ENCODE data around the gene SYNDIG1.

Gene SYNDIG1

GRCh38 chr20:24699321-24700165 lies 230.1 kb downstream of the SYNDIG1 start:
- Histone ChIP-seq H3K9ac (ENCODE audit: low read length) (no peak overlapping the region), H3K23ac (ENCODE audit: low read length in 2 of 2) (no peak overlapping the region), H2AK5ac (ENCODE audit: low read length, severe bottlenecking) (no peak overlapping the region), H4K8ac (ENCODE audit: low read length) (no peak overlapping the region), H3K4ac (ENCODE audit: low read depth in 1 of 2, low read length in 2 of 2) (no peak overlapping the region), H3K4me1 (ENCODE audit: control insufficient read depth, insufficient read depth, low read depth, low read length) (no peaks in the 10 kb centered on the region), H3K79me1 (replicated peaks; ENCODE audit: low read length, poor library complexity, severe bottlenecking) (no peaks in the 10 kb centered on the region), H2BK15ac (ENCODE audit: low read depth, poor library complexity, severe bottlenecking) (no peak overlapping the region), H2BK120ac (ENCODE audit: low read depth, low read length) (no peak overlapping the region), H3K18ac (ENCODE audit: low read depth in 1 of 2, low read length in 2 of 2) (no peak overlapping the region), H3K27me3 (ENCODE audit: control insufficient read depth in 1 of 2, insufficient read depth in 1 of 2, low read length in 2 of 2) (peaks cover 35 to 63% of the 10 kb centered on the region in 2 experiments), H3K14ac (ENCODE audit: low read length in 2 of 2) (no peak overlapping the region), H3K9me3 (ENCODE audit: control insufficient read depth, low read length) (no peaks in the 10 kb centered on the region), H3K36me3 (ENCODE audit: control insufficient read depth in 1 of 2, insufficient read depth in 2 of 2, low read depth in 1 of 2, low read length in 2 of 2) (no peaks in the 10 kb centered on the region), H3K4me2 (ENCODE audit: low read length, poor library complexity, severe bottlenecking) (no peak overlapping the region), H3K4me3 (ENCODE audit: insufficient read depth in 1 of 2, low read depth in 1 of 2, low read length in 2 of 2) (no peak overlapping the region), H2BK5ac (ENCODE audit: low read depth, low read length, poor library complexity, severe bottlenecking) (no peak overlapping the region), H3K27ac (ENCODE audit: low read length, poor library complexity, severe bottlenecking) (no peak overlapping the region), H4K91ac (ENCODE audit: low read length) (no peak overlapping the region), H2BK12ac (ENCODE audit: low read length in 2 of 2) (no peak overlapping the region), H2AFZ (ENCODE audit: low read depth, low read length) (no peak overlapping the region)
- WGBS = 87% methylated on average over 6 of the region's 8 CpGs
- DNase-seq = no peak

GRCh38 chr20:24700166-24700860 lies 230.9 kb downstream of the SYNDIG1 start:
- no peak overlapping the region for H2AFZ ChIP-seq (ENCODE audit: low read depth, low read length)
- H3K4me2 ChIP-seq (ENCODE audit: low read length, poor library complexity, severe bottlenecking) = no peak overlapping the region
- no peak overlapping the region for H2BK12ac ChIP-seq (ENCODE audit: low read length in 2 of 2)
- 69% methylated on average over 6 of the region's 6 CpGs for WGBS
- H4K91ac ChIP-seq (ENCODE audit: low read length) = no peak overlapping the region
- peaks cover 35 to 62% of the 10 kb centered on the region in 2 experiments for H3K27me3 ChIP-seq (ENCODE audit: control insufficient read depth in 1 of 2, insufficient read depth in 1 of 2, low read length in 2 of 2)
- no peak for DNase-seq
- no peaks in the 10 kb centered on the region for H3K36me3 ChIP-seq (ENCODE audit: control insufficient read depth in 1 of 2, insufficient read depth in 2 of 2, low read depth in 1 of 2, low read length in 2 of 2)
- H2BK5ac ChIP-seq (ENCODE audit: low read depth, low read length, poor library complexity, severe bottlenecking) = no peak overlapping the region
- no peak overlapping the region for H2AK5ac ChIP-seq (ENCODE audit: low read length, severe bottlenecking)
- no peak overlapping the region for H3K4me3 ChIP-seq (ENCODE audit: insufficient read depth in 1 of 2, low read depth in 1 of 2, low read length in 2 of 2)
- H2BK15ac ChIP-seq (ENCODE audit: low read depth, poor library complexity, severe bottlenecking) = no peak overlapping the region
- no peaks in the 10 kb centered on the region for H3K9me3 ChIP-seq (ENCODE audit: control insufficient read depth, low read length)
- H3K14ac ChIP-seq (ENCODE audit: low read length in 2 of 2) = no peak overlapping the region
- no peak overlapping the region for H3K4ac ChIP-seq (ENCODE audit: low read depth in 1 of 2, low read length in 2 of 2)
- H3K79me1 ChIP-seq (replicated peaks; ENCODE audit: low read length, poor library complexity, severe bottlenecking) = no peaks in the 10 kb centered on the region
- no peak overlapping the region for H2BK120ac ChIP-seq (ENCODE audit: low read depth, low read length)
- H3K4me1 ChIP-seq (ENCODE audit: control insufficient read depth, insufficient read depth, low read depth, low read length) = no peaks in the 10 kb centered on the region
- H3K27ac ChIP-seq (ENCODE audit: low read length, poor library complexity, severe bottlenecking) = no peak overlapping the region
- H3K23ac ChIP-seq (ENCODE audit: low read length in 2 of 2) = no peak overlapping the region
- H3K9ac ChIP-seq (ENCODE audit: low read length) = no peak overlapping the region
- no peak overlapping the region for H4K8ac ChIP-seq (ENCODE audit: low read length)
- H3K18ac ChIP-seq (ENCODE audit: low read depth in 1 of 2, low read length in 2 of 2) = no peak overlapping the region

GRCh38 chr20:24701027-24701426 lies 231.6 kb downstream of the SYNDIG1 start:
- Histone ChIP-seq H3K23ac (ENCODE audit: low read length in 2 of 2) (no peak overlapping the region), H3K4ac (ENCODE audit: low read depth in 1 of 2, low read length in 2 of 2) (no peak overlapping the region), H2AK5ac (ENCODE audit: low read length, severe bottlenecking) (no peak overlapping the region), H3K27me3 (ENCODE audit: control insufficient read depth in 1 of 2, insufficient read depth in 1 of 2, low read length in 2 of 2) (peaks cover 35 to 62% of the 10 kb centered on the region in 2 experiments), H2BK5ac (ENCODE audit: low read depth, low read length, poor library complexity, severe bottlenecking) (no peak overlapping the region), H3K18ac (ENCODE audit: low read depth in 1 of 2, low read length in 2 of 2) (no peak overlapping the region), H4K8ac (ENCODE audit: low read length) (no peak overlapping the region), H2BK120ac (ENCODE audit: low read depth, low read length) (no peak overlapping the region), H4K91ac (ENCODE audit: low read length) (no peak overlapping the region), H3K79me1 (replicated peaks; ENCODE audit: low read length, poor library complexity, severe bottlenecking) (no peaks in the 10 kb centered on the region), H3K9me3 (ENCODE audit: control insufficient read depth, low read length) (no peaks in the 10 kb centered on the region), H3K4me2 (ENCODE audit: low read length, poor library complexity, severe bottlenecking) (no peak overlapping the region), H3K9ac (ENCODE audit: low read length) (no peak overlapping the region), H2BK12ac (ENCODE audit: low read length in 2 of 2) (no peak overlapping the region), H3K36me3 (ENCODE audit: control insufficient read depth in 1 of 2, insufficient read depth in 2 of 2, low read depth in 1 of 2, low read length in 2 of 2) (no peaks in the 10 kb centered on the region), H2AFZ (ENCODE audit: low read depth, low read length) (no peak overlapping the region), H3K14ac (ENCODE audit: low read length in 2 of 2) (no peak overlapping the region), H3K4me3 (ENCODE audit: insufficient read depth in 1 of 2, low read depth in 1 of 2, low read length in 2 of 2) (no peak overlapping the region), H3K4me1 (ENCODE audit: control insufficient read depth, insufficient read depth, low read depth, low read length) (no peaks in the 10 kb centered on the region), H2BK15ac (ENCODE audit: low read depth, poor library complexity, severe bottlenecking) (no peak overlapping the region), H3K27ac (ENCODE audit: low read length, poor library complexity, severe bottlenecking) (no peak overlapping the region)
- 79% methylated on average over 5 of the region's 6 CpGs for WGBS
- no peak for DNase-seq

- Histone ChIP-seq H3K18ac (ENCODE audit: low read depth in 1 of 2, low read length in 2 of 2) (no peak overlapping the region), H3K4me3 (ENCODE audit: insufficient read depth in 1 of 2, low read depth in 1 of 2, low read length in 2 of 2) (no peak overlapping the region), H3K14ac (ENCODE audit: low read length in 2 of 2) (no peak overlapping the region), H2BK12ac (ENCODE audit: low read length in 2 of 2) (no peak overlapping the region), H2AK5ac (ENCODE audit: low read length, severe bottlenecking) (no peak overlapping the region), H3K79me1 (replicated peaks; ENCODE audit: low read length, poor library complexity, severe bottlenecking) (no peaks in the 10 kb centered on the region), H2BK15ac (ENCODE audit: low read depth, poor library complexity, severe bottlenecking) (no peak overlapping the region), H3K9ac (ENCODE audit: low read length) (no peak overlapping the region), H3K4me1 (ENCODE audit: control insufficient read depth, insufficient read depth, low read depth, low read length) (no peaks in the 10 kb centered on the region), H3K27ac (ENCODE audit: low read length, poor library complexity, severe bottlenecking) (no peak overlapping the region), H2BK120ac (ENCODE audit: low read depth, low read length) (no peak overlapping the region), H2AFZ (ENCODE audit: low read depth, low read length) (no peak overlapping the region), H4K8ac (ENCODE audit: low read length) (no peak overlapping the region), H4K91ac (ENCODE audit: low read length) (no peak overlapping the region), H3K36me3 (ENCODE audit: control insufficient read depth in 1 of 2, insufficient read depth in 2 of 2, low read depth in 1 of 2, low read length in 2 of 2) (no peaks in the 10 kb centered on the region), H3K4me2 (ENCODE audit: low read length, poor library complexity, severe bottlenecking) (no peak overlapping the region), H2BK5ac (ENCODE audit: low read depth, low read length, poor library complexity, severe bottlenecking) (no peak overlapping the region), H3K23ac (ENCODE audit: low read length in 2 of 2) (no peak overlapping the region), H3K4ac (ENCODE audit: low read depth in 1 of 2, low read length in 2 of 2) (no peak overlapping the region), H3K27me3 (ENCODE audit: control insufficient read depth in 1 of 2, insufficient read depth in 1 of 2, low read length in 2 of 2) (peaks cover 35 to 58% of the 10 kb centered on the region in 2 experiments), H3K9me3 (ENCODE audit: control insufficient read depth, low read length) (no peaks in the 10 kb centered on the region)
- no peak for DNase-seq
- 74% methylated on average over 6 of the region's 6 CpGs for WGBS
Observed at GRCh38 chr20:24701668-24702067, 232.2 kb downstream of the SYNDIG1 start.
